H9 (cell line): ENCODE measurements around the gene VSIR. TPM values are rescaled to one million over a fixed set of nuclear protein-coding genes. Genes with fewer than 3 reads are reported as not detected.

Experiments
- DNase-seq: peaks from one replicate; pipeline ENCODE4 v3.0.0-alpha.2; 2017
- H2AFZ ChIP-seq: one replicate; pipeline ENCODE4 v1.6.1; 2013; ENCODE audit warnings: mild to moderate bottlenecking, low read length, control low read depth, moderate library complexity
- H2AK5ac ChIP-seq: 2 replicates; pipeline ENCODE4 v1.6.1; 2013; ENCODE audit warnings: low read length, control low read depth, mixed read lengths; ENCODE audit not compliant: insufficient read length
- H2BK120ac ChIP-seq: one replicate; pipeline ENCODE4 v1.6.1; 2013; ENCODE audit warnings: low read depth, mild to moderate bottlenecking, low read length, control low read depth, inconsistent platforms; ENCODE audit not compliant: poor library complexity, severe bottlenecking
- H2BK12ac ChIP-seq: 2 replicates; pipeline ENCODE4 v1.6.1; 2013; ENCODE audit warnings: low read length, control low read depth, mixed read lengths, low read depth; ENCODE audit not compliant: insufficient read length
- H2BK15ac ChIP-seq: 2 replicates; pipeline ENCODE4 v1.6.1; 2013; ENCODE audit warnings: low read depth, low read length, control low read depth
- H2BK20ac ChIP-seq: one replicate; pipeline ENCODE4 v1.6.1; 2013; ENCODE audit warnings: low read depth, mild to moderate bottlenecking, low read length, control low read depth, inconsistent platforms; ENCODE audit not compliant: poor library complexity, severe bottlenecking
- H2BK5ac ChIP-seq: 2 replicates; pipeline ENCODE4 v1.6.1; 2013; ENCODE audit warnings: low read length, control low read depth, mixed read lengths; ENCODE audit not compliant: insufficient read length
- H3K14ac ChIP-seq: 2 replicates; pipeline ENCODE4 v1.6.1; 2013; ENCODE audit warnings: low read length, control low read depth; ENCODE audit not compliant: insufficient read depth
- H3K18ac ChIP-seq: 2 replicates; pipeline ENCODE4 v1.6.1; 2013; ENCODE audit warnings: low read depth, mild to moderate bottlenecking, mixed read lengths, low read length, control low read depth; ENCODE audit not compliant: insufficient read length
- H3K23ac ChIP-seq: 2 replicates; pipeline ENCODE4 v1.6.1; 2013; ENCODE audit warnings: low read length, control low read depth, mixed read lengths, low read depth; ENCODE audit not compliant: insufficient read length
- H3K23me2 ChIP-seq: 2 replicates; pipeline ENCODE4 v1.6.1; 2013; ENCODE audit warnings: low read depth, mild to moderate bottlenecking, mixed read lengths, low read length, control low read depth; ENCODE audit not compliant: insufficient read length, poor library complexity, severe bottlenecking
- H3K27ac ChIP-seq: 2 replicates; pipeline ENCODE4 v1.5.1; 2013; ENCODE audit warnings: low read length, control low read depth, mixed read lengths, low read depth; ENCODE audit not compliant: insufficient read length
- H3K27me3 ChIP-seq: 2 replicates; pipeline ENCODE4 v1.6.1; 2013; ENCODE audit warnings: low read length, control low read depth, inconsistent platforms; ENCODE audit not compliant: insufficient read depth
- H3K4ac ChIP-seq: 2 replicates; pipeline ENCODE4 v1.6.1; 2013; ENCODE audit warnings: low read depth, mild to moderate bottlenecking, control low read depth, inconsistent platforms, low read length, moderate library complexity
- H3K4me1 ChIP-seq: 2 replicates; pipeline ENCODE4 v1.6.1; 2013; ENCODE audit warnings: low read length, control low read depth, inconsistent platforms; ENCODE audit not compliant: insufficient read depth
- H3K4me2 ChIP-seq: 2 replicates; pipeline ENCODE4 v1.6.1; 2013; ENCODE audit warnings: low read length, control low read depth, mixed read lengths; ENCODE audit not compliant: insufficient read length, insufficient read depth
- H3K56ac ChIP-seq: 2 replicates; pipeline ENCODE4 v1.6.1; 2013; ENCODE audit warnings: low read depth, mild to moderate bottlenecking, mixed read lengths, low read length, control low read depth; ENCODE audit not compliant: insufficient read length
- H3K79me1 ChIP-seq: 2 replicates; pipeline ENCODE4 v1.6.1; 2013; ENCODE audit warnings: low read depth, mild to moderate bottlenecking, moderate library complexity, low read length, control low read depth, inconsistent platforms; ENCODE audit not compliant: insufficient read depth, poor library complexity, severe bottlenecking
- H3K79me2 ChIP-seq: 2 replicates; pipeline ENCODE4 v1.6.1; 2013; ENCODE audit warnings: low read length, control low read depth, inconsistent platforms; ENCODE audit not compliant: insufficient read depth
- H3K9ac ChIP-seq: 2 replicates; pipeline ENCODE4 v1.6.1; 2013; ENCODE audit warnings: low read length, control low read depth, mixed read lengths; ENCODE audit not compliant: insufficient read length; ENCODE audit errors: extremely low read depth
- H3K9me3 ChIP-seq: one replicate; pipeline ENCODE4 v1.6.1; 2013; ENCODE audit warnings: low read depth, low read length, inconsistent platforms; ENCODE audit not compliant: control insufficient read depth
- H3T11ph ChIP-seq: one replicate; pipeline ENCODE4 v1.6.1; 2013; ENCODE audit warnings: mild to moderate bottlenecking, low read length, control low read depth, inconsistent platforms
- H4K20me1 ChIP-seq: one replicate; pipeline ENCODE4 v1.6.1; 2013; ENCODE audit not compliant: control insufficient read depth, insufficient read length, insufficient read depth
- H4K5ac ChIP-seq: 2 replicates; pipeline ENCODE4 v1.6.1; 2013; ENCODE audit warnings: low read depth, mild to moderate bottlenecking, mixed read lengths, low read length, control low read depth; ENCODE audit not compliant: insufficient read length
- H4K8ac ChIP-seq: replicated peaks from 2 replicates; pipeline ENCODE4 v1.6.1; 2013; ENCODE audit warnings: low read length, control low read depth, mixed read lengths, low read depth; ENCODE audit not compliant: insufficient read length
- H4K91ac ChIP-seq: 2 replicates; pipeline ENCODE4 v1.6.1; 2013; ENCODE audit warnings: low read depth, mild to moderate bottlenecking, moderate library complexity, mixed read lengths, low read length, control low read depth; ENCODE audit not compliant: insufficient read length
- H3K27ac Mint-ChIP-seq, 3 experiments: 2 replicates in 2 of 3; 3 replicates in 1 of 3; pipeline ENCODE4 v1.8.0; 2020 to 2021; ENCODE audit warnings: mixed read lengths in 3 of 3, mild to moderate bottlenecking in 1 of 3, moderate library complexity in 1 of 3
- H3K27me3 Mint-ChIP-seq: 2 replicates; pipeline ENCODE4 v1.8.0; 2021; ENCODE audit warnings: low read depth, mild to moderate bottlenecking, moderate library complexity, mixed read lengths
- H3K36me3 Mint-ChIP-seq, 3 experiments: 2 replicates in 2 of 3; 3 replicates in 1 of 3; pipeline ENCODE4 v1.8.0; 2020 to 2021; ENCODE audit warnings: low read depth in 3 of 3, mixed read lengths in 3 of 3; ENCODE audit not compliant: insufficient read depth in 1 of 3
- H3K4me1 Mint-ChIP-seq, 2 experiments: 2 replicates each; pipeline ENCODE4 v1.8.0; 2020; ENCODE audit warnings: mixed read lengths in 2 of 2
- H3K4me3 Mint-ChIP-seq, 2 experiments: 2 replicates in 1 of 2; 3 replicates in 1 of 2; pipeline ENCODE4 v1.8.0; 2020 to 2021; ENCODE audit warnings: mild to moderate bottlenecking in 2 of 2, mixed read lengths in 2 of 2, moderate library complexity in 1 of 2
- H3K9me3 Mint-ChIP-seq, 2 experiments: 2 replicates in 1 of 2; 3 replicates in 1 of 2; pipeline ENCODE4 v1.8.0; 2020; ENCODE audit warnings: mild to moderate bottlenecking in 2 of 2, mixed read lengths in 2 of 2, moderate library complexity in 1 of 2
- CTCF ChIP-seq: fragments of 200-600 bp; sonication (generic); conservative IDR thresholded peaks from 3 replicates; pipeline ENCODE4 v1.8.0; 2021; ENCODE audit warnings: antibody characterized with exemption, mild to moderate bottlenecking
- WGBS: extraction: QIAGEN DNeasy Blood & Tissue Kit; methylation state at CpG from one replicate; pipeline ENCODE4 v1.1.7; 2013; ENCODE audit warnings: missing lambda C conversion rate, low lambda C conversion rate, mixed read lengths; ENCODE audit not compliant: insufficient read length; ENCODE audit errors: extremely low coverage; 5-methylcytosine and 5-hydroxymethylcytosine counted together
- total RNA-seq: library from RNA; stranded (reverse); gene quantifications from 2 replicates; pipeline ENCODE4 v1.2.1, GENCODE V29; 2021

VSIR gene
- total RNA-seq, 1 experiment from 2014 or later: 0.11 TPM

DNA sequence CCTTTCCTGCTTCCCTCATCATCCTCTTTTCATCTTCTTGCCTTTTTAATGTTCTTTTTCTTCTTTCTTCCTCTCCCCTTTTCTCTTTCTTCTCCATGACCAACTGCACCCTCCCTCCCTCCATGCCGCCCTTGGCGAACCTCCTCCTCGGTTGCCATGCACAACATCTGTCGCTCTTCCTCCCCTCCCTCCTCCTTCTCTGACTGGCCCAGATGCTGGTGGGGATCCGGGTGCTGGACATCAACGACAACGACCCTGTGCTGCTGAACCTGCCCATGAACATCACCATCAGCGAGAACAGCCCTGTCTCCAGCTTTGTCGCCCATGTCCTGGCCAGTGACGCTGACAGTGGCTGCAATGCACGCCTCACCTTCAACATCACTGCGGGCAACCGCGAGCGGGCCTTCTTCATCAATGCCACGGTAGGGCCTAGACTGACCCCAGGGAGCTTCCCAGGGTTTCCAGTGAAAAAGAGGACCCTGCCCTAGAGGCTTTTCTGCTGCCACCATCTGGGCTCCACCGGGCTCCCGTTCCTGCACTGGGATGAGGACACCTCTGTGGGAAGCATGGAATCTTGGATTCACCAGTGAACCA is 11.5 kb upstream of the VSIR start:
- Histone ChIP-seq H3K23me2 (no peaks in the 10 kb centered on the region), H3K27me3 (no peaks in the 10 kb centered on the region), H3K14ac (no peak overlapping the region), H4K91ac (no peak overlapping the region), H4K20me1 (no peaks in the 10 kb centered on the region), H2BK15ac (no peak overlapping the region), H4K5ac (no peak overlapping the region), H3K27ac (no peak overlapping the region), H2BK120ac (no peak overlapping the region), H2AFZ (no peak overlapping the region), H4K8ac (no peak overlapping the region), H3K79me2 (no peaks in the 10 kb centered on the region), H3K23ac (no peak overlapping the region), H2BK20ac (no peak overlapping the region), H3K9ac (no peak overlapping the region), H2BK12ac (no peak overlapping the region), H3K18ac (no peak overlapping the region), H2BK5ac (no peak overlapping the region), H3K9me3 (no peaks in the 10 kb centered on the region), H3K56ac (no peak overlapping the region), H2AK5ac (no peak overlapping the region), H3K4me1 (no peaks in the 10 kb centered on the region), H3T11ph (no peak overlapping the region), H3K4ac (no peak overlapping the region), H3K4me2 (no peak overlapping the region), H3K79me1 (no peaks in the 10 kb centered on the region)
- no CpG with 5 or more reads among the region's 18 CpGs for WGBS
- Mint-ChIP-seq H3K4me3 (no peak overlapping the region; a peak in 1 of 5 replicates), H3K36me3 (no peaks in the 10 kb centered on the region), H3K4me1 (peaks cover 10 to 16% of the 10 kb centered on the region in 2 experiments), H3K27me3 (peaks cover 13% of the 10 kb centered on the region), H3K9me3 (no peaks in the 10 kb centered on the region; a peak in 1 of 5 replicates), H3K27ac (no peak overlapping the region; a peak in 1 of 7 replicates)
- no peak for DNase-seq
- TF ChIP-seq CTCF: no peak
